Esophagus muscularis mucosa (tissue), 4 donors: ENCODE data around the gene TRIM38. TPM values are rescaled to one million over a fixed set of nuclear protein-coding genes. Genes with fewer than 3 reads are reported as not detected.

Source experiments
- DNase-seq: peaks from one replicate; pipeline ENCODE4 v3.0.0-alpha.2; 2017; ENCODE audit errors: extremely low spot score
- H3K27ac ChIP-seq, 4 donors: fragments of 200-600 bp; sonication (generic); replicated peaks in 1 of 4; 1 replicate in 3 of 4; 2 replicates in 1 of 4; pipeline ENCODE4 v1.5.1; 2016 to 2019; ENCODE audit warnings: mild to moderate bottlenecking in 1 of 4
- H3K27me3 ChIP-seq, 4 donors: fragments of 200-600 bp; sonication (generic); one replicate each; pipeline versions ENCODE4 v1.5.1 to v1.6.0; 2016 to 2019
- H3K36me3 ChIP-seq, 4 donors: fragments of 200-600 bp; sonication (generic); one replicate each; pipeline ENCODE4 v1.5.1; 2016 to 2019
- H3K4me1 ChIP-seq, 4 donors: fragments of 200-600 bp; sonication (generic); one replicate each; pipeline ENCODE4 v1.5.1; 2016 to 2019
- H3K4me3 ChIP-seq, 4 donors: fragments of 200-600 bp; sonication (generic); 1 replicate in 2 of 4; 2 replicates in 2 of 4; pipeline ENCODE4 v1.5.1; 2016 to 2019; ENCODE audit warnings: mild to moderate bottlenecking in 4 of 4, moderate library complexity in 1 of 4
- H3K9me3 ChIP-seq, 4 donors: fragments of 200-600 bp; sonication (generic); 1 replicate in 3 of 4; 2 replicates in 1 of 4; pipeline ENCODE4 v1.5.1; 2016 to 2019
- CTCF ChIP-seq, 3 experiments: fragments of 200-600 bp in 2 of 3; fragments of 450-650 bp in 1 of 3; sonication (generic) in 2 of 3; IDR thresholded peaks; one replicate each; pipeline ENCODE4 v1.5.1; 2017 to 2019; ENCODE audit warnings: antibody characterized with exemption in 3 of 3, mild to moderate bottlenecking in 2 of 3, moderate library complexity in 1 of 3
- EP300 ChIP-seq: sonication (generic); formaldehyde crosslinking; IDR thresholded peaks from one replicate; pipeline ENCODE4 v1.6.1; 2017; ENCODE audit warnings: antibody characterized with exemption
- POLR2A ChIP-seq: fragments of 450-650 bp; IDR thresholded peaks from one replicate; pipeline ENCODE4 v1.6.1; 2017; ENCODE audit warnings: antibody characterized with exemption, moderate library complexity, mild to moderate bottlenecking, low read depth
- POLR2AphosphoS5 ChIP-seq, 2 donors: sonication (generic); formaldehyde crosslinking; IDR thresholded peaks; one replicate each; pipeline ENCODE4 v1.6.1; 2017; ENCODE audit warnings: antibody characterized with exemption in 2 of 2
- WGBS: methylation state at CpG from one replicate; pipeline ENCODE4 v1.1.5; 2018; 5-methylcytosine and 5-hydroxymethylcytosine counted together
- intact Hi-C: fragments of 100-400 bp; cut with DNase I; formaldehyde crosslinking; loops from one replicate; pipeline ENCODE4 v1.15.1; 2023
- total RNA-seq, 4 donors: library from RNA; depleted of rRNA; stranded (reverse); fragments of >200 nt; gene quantifications; one replicate each; pipeline versions ENCODE4 v1.1.0 to v1.2.1, GENCODE V29; 2016

The TRIM38 gene
- total RNA-seq, 4 donors from 2014 or later, result 5.3 to 6.4 (median 5.9) TPM

GRCh38 chr6:25954756-25955155 lies 7.8 kb upstream of the TRIM38 start:
- Histone ChIP-seq H3K4me1 (no peaks in the 10 kb centered on the region), H3K9me3 (peaks cover 0 to 4% (median 0%) of the 10 kb centered on the region in 4 donors), H3K27me3 (no peaks in the 10 kb centered on the region), H3K27ac (no peak overlapping the region), H3K36me3 (no peaks in the 10 kb centered on the region), H3K4me3 (no peak overlapping the region)
- WGBS, result no CpG with 5 or more reads among the region's 1 CpG
- no peak for TF ChIP-seq POLR2AphosphoS5 (IDR thresholded peaks at IDR 0.05)
- no peak for TF ChIP-seq EP300
- TF ChIP-seq POLR2A, result no peak
- no peak for TF ChIP-seq CTCF (IDR thresholded peaks at IDR 0.05)
- intact Hi-C loops, result no loop called here
- DNase-seq, result peak; percentile 8

GRCh38 chr6:25956226-25956625 lies 6.4 kb upstream of the TRIM38 start:
- no peak for TF ChIP-seq POLR2AphosphoS5 (IDR thresholded peaks at IDR 0.05)
- TF ChIP-seq EP300, result no peak
- TF ChIP-seq CTCF (IDR thresholded peaks at IDR 0.05), result no peak
- no peak for TF ChIP-seq POLR2A
- 77% methylated on average over 3 of the region's 3 CpGs for WGBS
- Histone ChIP-seq H3K4me3 (no peak overlapping the region), H3K27ac (no peak overlapping the region), H3K27me3 (no peaks in the 10 kb centered on the region), H3K9me3 (peaks cover 0 to 4% (median 0%) of the 10 kb centered on the region in 4 donors), H3K36me3 (no peaks in the 10 kb centered on the region), H3K4me1 (no peaks in the 10 kb centered on the region)
- intact Hi-C loops, result no loop called here
- DNase-seq, result no peak

GRCh38 chr6:25958700-25959162 lies 3.9 kb upstream of the TRIM38 start:
- H3K4me1 ChIP-seq, result peaks cover 8 to 19% (median 16%) of the 10 kb centered on the region in 4 donors
- H3K27ac ChIP-seq, result no peak overlapping the region
- H3K36me3 ChIP-seq, result no peaks in the 10 kb centered on the region
- peaks cover 0 to 4% (median 0%) of the 10 kb centered on the region in 4 donors for H3K9me3 ChIP-seq
- intact Hi-C loops, result no loop called here
- peak; percentile 62 for DNase-seq
- no peak for TF ChIP-seq EP300
- no peak for TF ChIP-seq POLR2AphosphoS5 (IDR thresholded peaks at IDR 0.05)
- no peak for TF ChIP-seq POLR2A
- TF ChIP-seq CTCF (IDR thresholded peaks at IDR 0.05), result no peak
- WGBS, result 78% methylated on average over 3 of the region's 3 CpGs
- no peak overlapping the region for H3K4me3 ChIP-seq
- H3K27me3 ChIP-seq, result no peaks in the 10 kb centered on the region

- WGBS, result 39% methylated on average over 2 of the region's 2 CpGs
- Histone ChIP-seq H3K27me3 (no peaks in the 10 kb centered on the region), H3K27ac (no peak overlapping the region), H3K9me3 (peaks cover 0 to 4% (median 0%) of the 10 kb centered on the region in 4 donors), H3K4me1 (peaks cover 17 to 32% (median 28%) of the 10 kb centered on the region in 4 donors), H3K36me3 (peaks cover 0 to 3% (median under 1%) of the 10 kb centered on the region in 4 donors), H3K4me3 (no peak overlapping the region)
- intact Hi-C loops, result loop anchor here (5.0 kb wide), 1 partner anchor 37 kb away; no protein-coding TSS in a partner anchor
- TF ChIP-seq CTCF (IDR thresholded peaks at IDR 0.05), result no peak
- TF ChIP-seq POLR2A, result no peak
- no peak for TF ChIP-seq EP300
- no peak for TF ChIP-seq POLR2AphosphoS5 (IDR thresholded peaks at IDR 0.05)
- peak; percentile 53 for DNase-seq
Measured at GRCh38 chr6:25959890-25960536, 2.6 kb upstream of the TRIM38 start.
